Immature natural killer cell (primary cell): ENCODE measurements around the gene CALM3. TPM values are rescaled to one million over a fixed set of nuclear protein-coding genes. Genes with fewer than 3 reads are reported as not detected.
"Not testable (repeated sequence)": the region's sequence is repeated elsewhere in the genome, so short reads cannot be mapped to it uniquely, and the experiment has no call there.

Source experiments
- DNase-seq, 3 donors: peaks; one replicate each; pipeline ENCODE4 v3.0.0; 2022; ENCODE audit warnings: mixed read lengths in 1 of 3
- H3K27ac Mint-ChIP-seq, 6 donors: one replicate each; pipeline ENCODE4 v1.8.0; 2020; ENCODE audit warnings: mixed read lengths in 6 of 6, mild to moderate bottlenecking in 5 of 6, inconsistent platforms in 4 of 6, moderate library complexity in 3 of 6
- H3K27me3 Mint-ChIP-seq, 3 donors: one replicate each; pipeline ENCODE4 v1.8.0; 2020 to 2021; ENCODE audit warnings: low read depth in 3 of 3, mild to moderate bottlenecking in 3 of 3, mixed read lengths in 3 of 3, moderate library complexity in 3 of 3, inconsistent platforms in 1 of 3
- H3K36me3 Mint-ChIP-seq, 3 donors: one replicate each; pipeline ENCODE4 v1.8.0; 2020; ENCODE audit warnings: mixed read lengths in 3 of 3, inconsistent platforms in 2 of 3, mild to moderate bottlenecking in 2 of 3
- H3K4me1 Mint-ChIP-seq, 2 donors: one replicate each; pipeline ENCODE4 v1.8.0; 2020; ENCODE audit warnings: inconsistent platforms in 2 of 2, mild to moderate bottlenecking in 2 of 2, mixed read lengths in 2 of 2, moderate library complexity in 1 of 2
- H3K4me3 Mint-ChIP-seq, 5 donors: one replicate each; pipeline ENCODE4 v1.8.0; 2020; ENCODE audit warnings: mild to moderate bottlenecking in 5 of 5, mixed read lengths in 5 of 5, inconsistent platforms in 3 of 5, moderate library complexity in 3 of 5
- H3K9me3 Mint-ChIP-seq, 6 donors: one replicate each; pipeline ENCODE4 v1.8.0; 2020; ENCODE audit warnings: mild to moderate bottlenecking in 6 of 6, mixed read lengths in 6 of 6, inconsistent platforms in 4 of 6, moderate library complexity in 3 of 6
- polyA plus RNA-seq, 3 donors: library from polyadenylated mRNA; unstranded; fragments of 300-500 nt; fragmentation: Illumina TruSeq; gene quantifications; one replicate each; pipeline ENCODE4 v1.2.3, GENCODE V29; 2021

CALM3 gene
- 100 to 1,000 TPM; 151 to 185 (median 178) TPM for polyA plus RNA-seq

DNA sequence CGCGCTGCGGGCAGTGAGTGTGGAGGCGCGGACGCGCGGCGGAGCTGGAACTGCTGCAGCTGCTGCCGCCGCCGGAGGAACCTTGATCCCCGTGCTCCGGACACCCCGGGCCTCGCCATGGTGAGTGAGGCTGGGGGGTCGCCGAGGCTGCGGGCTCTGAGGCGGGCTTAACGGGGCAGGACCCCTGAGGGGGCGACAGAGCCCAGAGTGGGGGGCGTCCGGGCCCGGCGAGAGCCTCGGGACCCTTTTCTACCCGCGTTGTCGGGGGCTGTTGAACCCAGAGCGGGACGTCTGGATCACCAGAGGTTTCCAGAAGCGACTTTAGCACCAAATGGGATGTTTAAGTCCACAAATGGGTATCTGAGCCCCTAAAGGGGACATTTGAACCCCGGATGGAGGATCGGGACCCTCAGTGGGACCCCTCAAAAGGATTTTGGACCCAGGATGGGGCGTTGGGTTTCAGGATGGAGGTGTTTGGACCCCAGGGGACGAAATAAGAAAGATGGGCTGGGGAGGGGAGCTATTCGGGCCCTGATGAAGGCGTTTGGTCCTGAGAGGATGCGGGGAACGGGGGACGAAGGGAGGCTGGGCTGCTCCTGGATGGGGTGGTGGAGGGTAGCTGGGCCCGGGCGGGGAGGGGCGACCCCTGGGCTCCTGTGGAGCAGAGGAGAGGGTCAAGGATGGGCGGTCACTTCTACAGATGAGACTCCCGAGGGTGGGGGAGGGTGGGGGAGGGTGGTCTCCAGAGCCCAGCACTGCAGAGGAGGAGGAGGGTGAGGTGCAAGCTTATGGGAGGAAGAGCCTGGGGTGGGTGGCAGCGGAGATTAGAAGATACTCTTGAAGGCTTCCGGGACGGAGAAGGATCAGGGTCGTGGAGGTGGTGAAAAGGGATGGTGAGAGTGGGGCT is at the start of gene CALM3:
TSS of gene CALM3 (plus strand) at position 13 of the 907 bp plus-strand sequence. CDS start at position 118, 105 bp downstream.
- Mint-ChIP-seq H3K27me3 (peaks cover 8 to 17% (median 13%) of the 10 kb centered on the region in 3 donors), H3K4me1 (peaks cover 34 to 36% of the 10 kb centered on the region in 2 donors), H3K27ac (peak within 1 kb of the TSS; percentile 100), H3K9me3 (peaks cover 0 to 15% (median 6%) of the 10 kb centered on the region in 6 donors), H3K36me3 (peaks cover 7 to 15% (median 9%) of the 10 kb centered on the region in 3 donors), H3K4me3 (peak within 1 kb of the TSS; percentile 95 to 100 (median 100))
- peak in 1 of 3 donors; percentile 6 for DNase-seq

DNA sequence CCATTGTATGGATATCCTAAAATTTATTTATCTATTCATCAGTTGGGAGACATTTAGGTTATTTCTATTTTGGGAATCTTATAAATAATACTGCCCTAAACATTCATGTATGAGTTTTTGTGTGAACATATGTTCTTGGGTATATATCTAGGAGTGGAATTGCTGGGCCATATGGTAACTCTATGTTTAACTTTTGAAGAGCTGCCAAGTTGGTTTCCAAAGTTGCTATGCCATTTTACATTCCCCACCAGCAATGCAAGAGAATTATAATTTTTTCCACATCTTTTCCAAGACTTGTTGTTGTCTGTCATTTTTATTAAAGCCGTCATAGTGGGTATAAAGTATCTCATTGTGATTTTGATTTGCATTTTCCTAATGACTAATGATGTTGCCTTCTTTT is 48.2 kb upstream of the CALM3 start:
- no peak overlapping the region for H3K27ac Mint-ChIP-seq
- H3K4me1 Mint-ChIP-seq: no peaks in the 10 kb centered on the region
- no peak for DNase-seq
- peaks cover 4 to 13% (median 7%) of the 10 kb centered on the region in 3 donors for H3K27me3 Mint-ChIP-seq
- no peak overlapping the region for H3K4me3 Mint-ChIP-seq
- H3K36me3 Mint-ChIP-seq: peaks cover 0 to 11% (median 11%) of the 10 kb centered on the region in 3 donors
- H3K9me3 Mint-ChIP-seq: peaks cover 1 to 12% (median 9%) of the 10 kb centered on the region in 6 donors

- Mint-ChIP-seq H3K27me3 (peaks cover 4 to 13% (median 7%) of the 10 kb centered on the region in 3 donors), H3K4me1 (no peaks in the 10 kb centered on the region), H3K27ac (no peak overlapping the region), H3K4me3 (no peak overlapping the region), H3K36me3 (peaks cover 0 to 11% (median 11%) of the 10 kb centered on the region in 3 donors), H3K9me3 (peaks cover 1 to 12% (median 9%) of the 10 kb centered on the region in 6 donors)
- DNase-seq: no peak
These were observed 47.0 kb upstream of the CALM3 start for GRCh38 chr19:46554161-46554560.

GRCh38 chr19:46555628-46556280 is 45.4 kb upstream of the CALM3 start:
- H3K27ac Mint-ChIP-seq: no peak overlapping the region
- H3K4me3 Mint-ChIP-seq: no peak overlapping the region
- H3K27me3 Mint-ChIP-seq: peaks cover 4 to 10% (median 7%) of the 10 kb centered on the region in 3 donors
- H3K9me3 Mint-ChIP-seq: peaks cover under 1 to 8% (median 5%) of the 10 kb centered on the region in 6 donors
- no peak for DNase-seq
- peaks cover 0 to 11% (median 7%) of the 10 kb centered on the region in 3 donors for H3K36me3 Mint-ChIP-seq
- H3K4me1 Mint-ChIP-seq: no peaks in the 10 kb centered on the region

DNA sequence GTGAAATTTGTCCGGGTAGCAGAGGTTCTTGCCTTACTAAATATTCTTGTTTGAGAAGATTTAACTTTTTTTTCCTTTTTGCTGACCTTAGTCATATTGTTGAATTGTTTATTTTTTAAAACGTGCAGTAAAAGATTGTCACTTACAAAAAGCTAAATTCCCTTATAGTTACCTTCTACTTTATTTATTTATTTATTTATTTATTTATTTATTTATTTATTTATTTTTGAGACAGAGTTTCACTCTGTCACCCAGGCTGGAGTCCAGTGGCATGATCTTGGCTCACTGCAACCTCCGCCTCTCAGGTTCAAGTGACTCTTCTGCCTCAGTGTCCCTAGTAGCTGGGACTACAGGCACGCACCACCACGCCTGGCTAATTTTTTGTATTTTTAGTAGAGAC is 44.7 kb upstream of the CALM3 start:
- not testable (repeated sequence) for H3K27ac Mint-ChIP-seq, H3K4me3 Mint-ChIP-seq, H3K36me3 Mint-ChIP-seq, H3K27me3 Mint-ChIP-seq, DNase-seq, H3K4me1 Mint-ChIP-seq, H3K9me3 Mint-ChIP-seq

DNA sequence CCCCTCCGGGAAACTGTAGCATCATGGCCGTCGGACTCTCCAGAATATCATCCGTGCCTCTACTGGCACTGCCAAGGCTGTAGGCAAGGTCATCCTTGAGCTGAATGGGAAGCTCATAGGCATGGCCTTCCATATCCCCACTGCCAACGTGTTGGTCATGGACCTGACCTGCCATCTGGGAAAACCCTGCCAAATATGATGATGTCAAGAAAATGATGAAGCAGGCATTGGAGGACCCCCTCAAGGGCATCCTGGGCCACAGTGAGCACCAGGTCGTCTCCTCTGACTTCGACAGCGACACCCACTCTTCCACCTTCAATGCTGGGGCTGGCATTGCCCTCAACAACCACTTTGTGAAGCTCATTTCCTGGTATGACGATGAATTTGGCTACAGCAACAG is 41.9 kb upstream of the CALM3 start:
- Mint-ChIP-seq H3K4me1 (no peaks in the 10 kb centered on the region), H3K36me3 (no peaks in the 10 kb centered on the region), H3K27me3 (peaks cover 0 to 6% (median 2%) of the 10 kb centered on the region in 3 donors), H3K4me3 (no peak overlapping the region), H3K9me3 (no peaks in the 10 kb centered on the region), H3K27ac (no peak overlapping the region)
- DNase-seq: no peak

DNA sequence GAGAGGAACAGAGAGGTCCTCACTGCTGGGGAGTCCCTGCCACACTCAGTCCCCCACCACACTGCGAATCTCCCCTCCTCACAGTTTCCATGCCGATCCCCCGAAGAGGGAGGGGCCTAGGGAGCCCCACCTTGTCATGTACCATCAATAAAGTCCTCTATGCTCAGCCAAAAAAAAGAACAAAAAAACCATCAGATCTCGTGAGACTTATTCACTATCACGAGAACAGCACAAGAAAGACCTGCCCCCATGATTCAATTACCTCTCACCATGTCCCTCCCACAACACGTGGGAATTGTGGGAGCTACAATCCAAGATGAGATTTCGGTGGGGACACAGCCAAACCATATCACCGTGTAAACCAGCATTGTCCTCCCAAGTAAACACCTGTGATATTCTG is 41.5 kb upstream of the CALM3 start:
- H3K4me1 Mint-ChIP-seq, H3K4me3 Mint-ChIP-seq, H3K36me3 Mint-ChIP-seq, DNase-seq, H3K9me3 Mint-ChIP-seq, H3K27ac Mint-ChIP-seq, H3K27me3 Mint-ChIP-seq: not testable (repeated sequence)

- Mint-ChIP-seq H3K9me3 (no peaks in the 10 kb centered on the region), H3K36me3 (no peaks in the 10 kb centered on the region), H3K4me3 (no peak overlapping the region), H3K4me1 (no peaks in the 10 kb centered on the region), H3K27me3 (no peaks in the 10 kb centered on the region), H3K27ac (no peak overlapping the region)
- no peak for DNase-seq
These were observed 36.4 kb upstream of the CALM3 start for GRCh38 chr19:46564701-46565100.

DNA sequence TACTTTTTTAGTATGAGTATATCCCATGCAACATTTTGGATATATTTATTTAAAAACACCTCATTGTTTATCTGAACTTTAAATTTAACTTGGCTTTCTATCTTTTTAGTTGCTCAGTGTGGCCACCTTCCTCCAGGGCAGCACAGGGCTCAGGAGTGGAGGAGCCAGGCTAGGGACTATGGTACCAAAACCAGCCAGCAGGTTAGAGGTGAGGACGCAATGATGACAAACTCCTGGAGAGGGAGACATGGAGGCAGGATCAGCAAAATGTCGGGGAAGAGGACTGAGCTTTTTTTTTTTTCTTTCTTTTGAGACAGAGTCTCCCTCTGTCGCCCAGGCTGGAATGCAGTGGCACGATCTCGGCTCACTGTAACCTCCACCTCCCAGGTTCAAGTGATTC is 29.6 kb upstream of the CALM3 start:
- no peak overlapping the region for H3K27ac Mint-ChIP-seq

GRCh38 chr19:46573679-46574498 is 27.2 kb upstream of the CALM3 start:
- Mint-ChIP-seq H3K36me3 (peaks cover 3 to 9% (median 6%) of the 10 kb centered on the region in 3 donors), H3K4me3 (no peak overlapping the region), H3K4me1 (peaks cover 0 to 3% of the 10 kb centered on the region in 2 donors), H3K27ac (no peak overlapping the region), H3K9me3 (peaks cover 0 to 2% (median 0%) of the 10 kb centered on the region in 6 donors), H3K27me3 (peaks cover 2 to 6% (median 5%) of the 10 kb centered on the region in 3 donors)
- no peak for DNase-seq

More for the DNA sequence above, 29.6 kb upstream of the CALM3 start:
- DNase-seq: no peak
- Mint-ChIP-seq H3K9me3 (peaks cover 0 to 2% (median 0%) of the 10 kb centered on the region in 6 donors), H3K27me3 (peaks cover 2 to 6% (median 5%) of the 10 kb centered on the region in 3 donors), H3K4me1 (no peaks in the 10 kb centered on the region), H3K4me3 (no peak overlapping the region), H3K36me3 (peaks cover 3 to 9% (median 6%) of the 10 kb centered on the region in 3 donors)

GRCh38 chr19:46574533-46574932 is 26.6 kb upstream of the CALM3 start:
- Mint-ChIP-seq H3K4me3 (no peak overlapping the region), H3K36me3 (peaks cover 3 to 9% (median 6%) of the 10 kb centered on the region in 3 donors), H3K27ac (no peak overlapping the region), H3K27me3 (peaks cover 2 to 6% (median 5%) of the 10 kb centered on the region in 3 donors), H3K9me3 (peaks cover 0 to 2% (median 0%) of the 10 kb centered on the region in 6 donors), H3K4me1 (peaks cover 0 to 3% of the 10 kb centered on the region in 2 donors)
- no peak for DNase-seq

DNA sequence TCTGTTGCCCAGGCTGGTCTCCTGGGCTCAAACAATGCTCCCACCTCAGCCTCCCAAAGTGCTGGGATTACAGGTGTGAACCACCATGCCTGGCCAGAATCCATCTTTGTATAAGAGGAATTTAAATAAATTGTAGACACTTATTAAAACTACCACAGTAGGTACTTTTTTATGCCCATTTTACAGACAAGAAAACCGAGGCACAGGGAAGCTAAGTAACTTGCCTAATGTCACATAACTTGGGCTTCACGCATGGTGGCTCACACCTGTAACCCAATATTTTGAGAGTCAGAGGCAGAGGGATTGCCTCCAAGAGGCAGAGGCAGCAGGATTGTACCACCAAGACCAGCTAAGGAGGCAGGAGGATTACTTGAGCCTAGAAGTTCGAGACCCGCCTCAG is 22.7 kb upstream of the CALM3 start:
- Mint-ChIP-seq H3K4me1 (peaks cover 0 to 3% of the 10 kb centered on the region in 2 donors), H3K9me3 (no peaks in the 10 kb centered on the region), H3K4me3 (no peak overlapping the region), H3K27ac (no peak overlapping the region), H3K27me3 (peaks cover 0 to 6% (median 0%) of the 10 kb centered on the region in 3 donors), H3K36me3 (peaks cover 0 to 9% (median 0%) of the 10 kb centered on the region in 3 donors)
- no peak for DNase-seq

GRCh38 chr19:46579361-46579879 is 21.7 kb upstream of the CALM3 start:
- DNase-seq: peak; percentile 15 to 19 (median 17)
- peaks cover 0 to 3% (median 0%) of the 10 kb centered on the region in 3 donors for H3K36me3 Mint-ChIP-seq
- peaks cover 0 to 3% of the 10 kb centered on the region in 2 donors for H3K4me1 Mint-ChIP-seq
- no peaks in the 10 kb centered on the region for H3K9me3 Mint-ChIP-seq
- no peak overlapping the region for H3K27ac Mint-ChIP-seq
- H3K27me3 Mint-ChIP-seq: peaks cover 0 to 2% (median 0%) of the 10 kb centered on the region in 3 donors
- H3K4me3 Mint-ChIP-seq: no peak overlapping the region
